Upper lobe of left lung (tissue), 6 donors: ENCODE data around the gene ARHGAP35. TPM values are rescaled to one million over a fixed set of nuclear protein-coding genes. Genes with fewer than 3 reads are reported as not detected.

Experiments used
- ATAC-seq, 2 donors: fragments of 200-7000 bp; cut with Tn5 transposase; one replicate each; pipeline ENCODE4 v1.9.1; 2022; ENCODE audit warnings: mild to moderate bottlenecking in 2 of 2, moderate library complexity in 2 of 2; ENCODE audit not compliant: low FRiP score in 2 of 2
- DNase-seq, 2 donors: peaks; one replicate each; pipeline ENCODE4 v3.0.0-alpha.2; 2019 to 2020
- H3K27ac ChIP-seq, 4 donors: fragments of 200-600 bp; sonication (generic); one replicate each; pipeline ENCODE4 v1.5.1; 2016 to 2019
- H3K27me3 ChIP-seq, 4 donors: fragments of 200-600 bp; sonication (generic); one replicate each; pipeline ENCODE4 v1.5.1; 2017 to 2019
- H3K36me3 ChIP-seq, 4 donors: fragments of 200-600 bp; sonication (generic); one replicate each; pipeline ENCODE4 v1.5.1; 2016 to 2019
- H3K4me1 ChIP-seq, 4 donors: fragments of 200-600 bp; sonication (generic); one replicate each; pipeline ENCODE4 v1.5.1; 2018 to 2019
- H3K4me3 ChIP-seq, 4 donors: fragments of 200-600 bp; sonication (generic); one replicate each; pipeline ENCODE4 v1.5.1; 2017 to 2019; ENCODE audit warnings: mild to moderate bottlenecking in 2 of 4, moderate library complexity in 1 of 4
- H3K9me3 ChIP-seq, 4 donors: fragments of 200-600 bp; sonication (generic); one replicate each; pipeline ENCODE4 v1.5.1; 2018 to 2019
- EP300 ChIP-seq, 4 donors: sonication (generic); formaldehyde crosslinking; IDR thresholded peaks; one replicate each; pipeline ENCODE4 v1.5.1; 2017; ENCODE audit warnings: antibody characterized with exemption in 4 of 4, control low read depth in 2 of 4
- POLR2A ChIP-seq, 4 donors: fragments of 450-650 bp; IDR thresholded peaks; one replicate each; pipeline ENCODE4 v1.5.1; 2016 to 2017; ENCODE audit warnings: antibody characterized with exemption in 4 of 4, mild to moderate bottlenecking in 2 of 4
- POLR2AphosphoS5 ChIP-seq, 2 donors: sonication (generic); formaldehyde crosslinking; IDR thresholded peaks; one replicate each; pipeline ENCODE4 v1.5.1; 2017; ENCODE audit warnings: antibody characterized with exemption in 2 of 2
- WGBS, 2 donors: methylation state at CpG; one replicate each; pipeline ENCODE4 v1.1.5; 2017 to 2018; 5-methylcytosine and 5-hydroxymethylcytosine counted together
- total RNA-seq, 6 donors: library from RNA; depleted of rRNA in 4 of 6; stranded (reverse); fragments of >200 nt in 4 of 6; gene quantifications; one replicate each; pipeline versions ENCODE4 v1.1.0 to v1.2.1, GENCODE V29; 2016 to 2021
- TF ChIP-seq, protein P1 (sequence below), 6 experiments: fragments of 450-650 bp in 4 of 6; fragments of 200-600 bp in 2 of 6; sonication (generic) in 2 of 6; IDR thresholded peaks; one replicate each; pipeline ENCODE4 v1.5.1; 2016 to 2019; ENCODE audit warnings: antibody characterized with exemption in 6 of 6
- donor health status: DM: no; HTN: no; CAD: no; lungs with moderate emphysema.
- donor health status: DM: no; HTN: yes; CAD: no; lungs with severe emphysema.

The ARHGAP35 gene
- total RNA-seq, 6 donors from 2014 or later = 56.0 to 80.6 (median 65.7) TPM

DNA sequence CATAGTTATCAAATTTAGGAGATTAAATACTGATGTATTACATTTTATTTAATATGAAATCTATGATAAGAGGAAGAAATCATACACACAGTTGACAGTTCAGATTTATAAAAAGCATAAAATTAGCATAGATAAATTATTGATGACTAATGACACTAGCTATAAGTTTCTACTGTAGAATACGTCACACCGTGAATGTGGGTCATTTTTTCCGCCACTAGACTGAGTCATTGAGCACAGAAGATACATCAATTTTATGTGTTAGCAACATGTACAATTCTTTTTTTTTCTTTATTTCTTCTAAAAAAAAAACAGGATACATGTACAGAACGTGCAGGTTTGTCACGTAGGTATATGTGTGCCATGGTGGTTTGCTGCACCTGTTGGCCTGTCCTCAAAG, 32.3 kb upstream of the ARHGAP35 start:
- ATAC-seq = no peak
- no peak for TF ChIP-seq EP300 (IDR thresholded peaks at IDR 0.05)
- TF ChIP-seq, protein P1, sequence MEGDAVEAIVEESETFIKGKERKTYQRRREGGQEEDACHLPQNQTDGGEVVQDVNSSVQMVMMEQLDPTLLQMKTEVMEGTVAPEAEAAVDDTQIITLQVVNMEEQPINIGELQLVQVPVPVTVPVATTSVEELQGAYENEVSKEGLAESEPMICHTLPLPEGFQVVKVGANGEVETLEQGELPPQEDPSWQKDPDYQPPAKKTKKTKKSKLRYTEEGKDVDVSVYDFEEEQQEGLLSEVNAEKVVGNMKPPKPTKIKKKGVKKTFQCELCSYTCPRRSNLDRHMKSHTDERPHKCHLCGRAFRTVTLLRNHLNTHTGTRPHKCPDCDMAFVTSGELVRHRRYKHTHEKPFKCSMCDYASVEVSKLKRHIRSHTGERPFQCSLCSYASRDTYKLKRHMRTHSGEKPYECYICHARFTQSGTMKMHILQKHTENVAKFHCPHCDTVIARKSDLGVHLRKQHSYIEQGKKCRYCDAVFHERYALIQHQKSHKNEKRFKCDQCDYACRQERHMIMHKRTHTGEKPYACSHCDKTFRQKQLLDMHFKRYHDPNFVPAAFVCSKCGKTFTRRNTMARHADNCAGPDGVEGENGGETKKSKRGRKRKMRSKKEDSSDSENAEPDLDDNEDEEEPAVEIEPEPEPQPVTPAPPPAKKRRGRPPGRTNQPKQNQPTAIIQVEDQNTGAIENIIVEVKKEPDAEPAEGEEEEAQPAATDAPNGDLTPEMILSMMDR (IDR thresholded peaks at IDR 0.05) = no peak
- TF ChIP-seq POLR2AphosphoS5 (IDR thresholded peaks at IDR 0.05) = no peak
- TF ChIP-seq POLR2A (IDR thresholded peaks at IDR 0.05) = no peak
- Histone ChIP-seq H3K27me3 (no peaks in the 10 kb centered on the region), H3K4me1 (peaks cover 0 to 4% (median 0%) of the 10 kb centered on the region in 4 donors), H3K4me3 (no peak overlapping the region), H3K9me3 (no peaks in the 10 kb centered on the region), H3K27ac (no peak overlapping the region), H3K36me3 (no peaks in the 10 kb centered on the region)
- no peak for DNase-seq
- WGBS, 2 donors = 77 to 81% methylated on average over 5 of the region's 5 CpGs

DNA sequence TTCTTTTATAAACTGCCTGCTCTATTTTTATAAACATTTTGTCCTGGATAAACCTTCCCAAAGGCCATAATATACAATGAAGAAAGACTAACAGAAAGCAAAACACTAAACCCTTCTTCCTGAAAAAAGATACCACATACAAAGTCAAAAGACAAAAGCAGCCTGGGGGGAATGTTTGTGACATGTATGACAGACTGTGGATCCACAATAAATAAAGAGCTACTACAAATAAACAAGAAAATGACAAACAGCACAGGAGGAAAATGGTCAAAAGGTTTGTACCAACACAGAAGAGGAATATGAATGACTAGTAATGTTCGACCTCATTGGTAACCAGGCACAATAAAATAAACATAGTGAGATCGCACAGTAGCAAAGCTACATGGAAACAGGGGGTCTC, 29.9 kb upstream of the ARHGAP35 start:
- 93 to 96% methylated on average over 2 of the region's 2 CpGs for WGBS, 2 donors
- peaks cover 0 to 4% (median 0%) of the 10 kb centered on the region in 4 donors for H3K4me1 ChIP-seq
- no peaks in the 10 kb centered on the region for H3K27me3 ChIP-seq
- ATAC-seq (no peak), DNase-seq (no peak)
- H3K27ac ChIP-seq = peak overlapping the region in 2 of 4 donors; percentile 57 to 70
- H3K36me3 ChIP-seq = no peaks in the 10 kb centered on the region
- no peak for TF ChIP-seq POLR2A (IDR thresholded peaks at IDR 0.05)
- TF ChIP-seq POLR2AphosphoS5 (IDR thresholded peaks at IDR 0.05) = no peak
- no peak for TF ChIP-seq EP300 (IDR thresholded peaks at IDR 0.05)
- TF ChIP-seq, protein P1 (IDR thresholded peaks at IDR 0.05) = no peak
- no peaks in the 10 kb centered on the region for H3K9me3 ChIP-seq
- H3K4me3 ChIP-seq = no peak overlapping the region

DNA sequence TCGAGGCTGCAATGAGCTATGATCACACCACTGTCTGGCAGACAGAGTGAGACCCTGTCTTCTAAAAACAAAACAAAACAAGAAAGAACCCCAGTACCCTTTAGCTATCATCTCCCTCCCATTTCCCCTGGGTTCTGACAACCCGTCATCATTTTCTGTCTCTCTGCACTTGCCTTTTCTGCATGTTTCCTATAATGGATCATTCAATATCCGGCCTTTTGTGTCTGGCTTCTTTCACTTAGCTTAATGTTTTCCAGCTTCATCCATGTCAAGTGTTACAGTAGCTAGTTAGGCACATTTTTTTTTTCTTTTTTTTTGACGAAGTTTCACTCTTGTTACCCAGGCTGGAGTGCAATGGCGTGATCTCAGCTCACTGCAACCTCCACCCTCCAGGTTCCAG, 26.7 kb upstream of the ARHGAP35 start:
- Histone ChIP-seq H3K36me3 (peaks cover 6 to 21% (median 14%) of the 10 kb centered on the region in 4 donors), H3K9me3 (no peaks in the 10 kb centered on the region), H3K4me3 (no peak overlapping the region), H3K4me1 (peaks cover 0 to 12% (median 0%) of the 10 kb centered on the region in 4 donors), H3K27me3 (no peaks in the 10 kb centered on the region), H3K27ac (peak overlapping the region in 1 of 4 donors; percentile 10)
- WGBS, 2 donors = 78 to 87% methylated on average over 5 of the region's 5 CpGs
- TF ChIP-seq POLR2AphosphoS5 (IDR thresholded peaks at IDR 0.05) (no peak), POLR2A (IDR thresholded peaks at IDR 0.05) (no peak), EP300 (IDR thresholded peaks at IDR 0.05) (no peak)
- TF ChIP-seq, protein P1 (IDR thresholded peaks at IDR 0.05) = no peak
- ATAC-seq (no peak), DNase-seq (no peak)

DNA sequence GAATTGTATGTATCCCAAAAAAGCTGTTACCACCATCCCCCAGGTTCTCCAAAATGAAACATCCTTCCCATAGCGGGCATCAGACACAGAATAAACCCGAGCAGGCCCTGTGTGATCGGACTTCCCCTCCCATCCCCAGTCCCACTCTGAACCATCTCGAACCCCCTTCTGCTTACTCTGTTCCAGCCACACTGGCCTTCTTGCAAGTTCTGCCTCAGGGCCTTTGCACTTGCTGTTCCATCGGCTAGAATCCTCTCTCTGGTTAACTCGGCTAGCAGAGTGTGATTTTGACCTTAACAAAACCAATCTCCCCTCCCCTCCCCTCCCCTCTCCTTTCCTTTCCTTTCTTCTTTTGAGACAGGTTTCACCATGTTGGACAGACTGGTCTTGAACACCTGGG, 25.8 kb upstream of the ARHGAP35 start:
- H3K4me1 ChIP-seq = peaks cover 0 to 14% (median 4%) of the 10 kb centered on the region in 4 donors
- ATAC-seq = no peak
- 92% methylated on average over 6 of the region's 6 CpGs for WGBS, 2 donors
- no peak overlapping the region for H3K27ac ChIP-seq
- TF ChIP-seq EP300 (IDR thresholded peaks at IDR 0.05) (no peak), POLR2A (IDR thresholded peaks at IDR 0.05) (no peak), POLR2AphosphoS5 (IDR thresholded peaks at IDR 0.05) (no peak)
- TF ChIP-seq, protein P1 (IDR thresholded peaks at IDR 0.05) = no peak
- peaks cover 6 to 30% (median 18%) of the 10 kb centered on the region in 4 donors for H3K36me3 ChIP-seq
- no peaks in the 10 kb centered on the region for H3K9me3 ChIP-seq
- no peak overlapping the region for H3K4me3 ChIP-seq
- H3K27me3 ChIP-seq = no peaks in the 10 kb centered on the region
- DNase-seq = no peak

DNA sequence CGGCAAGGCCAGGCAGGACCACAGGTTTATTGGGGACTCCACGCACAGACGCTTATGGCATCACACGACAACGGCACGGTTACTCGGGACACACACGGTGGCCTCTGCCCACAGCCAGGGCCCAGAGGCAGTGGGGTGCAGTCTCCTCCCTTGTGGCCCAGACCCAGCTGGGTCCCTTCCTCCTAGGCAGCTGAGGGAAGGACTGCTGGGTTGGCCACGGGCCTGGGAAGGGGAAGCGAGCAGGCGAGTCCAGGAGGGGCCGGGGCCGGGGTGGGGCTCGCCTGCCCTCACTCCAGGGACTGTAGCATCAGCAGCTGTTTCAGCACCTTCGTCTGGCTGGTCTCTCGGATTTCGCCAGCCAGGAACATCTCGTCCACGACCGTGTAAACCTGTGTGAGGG, 22.6 kb upstream of the ARHGAP35 start:
- Histone ChIP-seq H3K36me3 (peaks cover 8 to 51% (median 29%) of the 10 kb centered on the region in 4 donors), H3K27me3 (no peaks in the 10 kb centered on the region), H3K27ac (peak overlapping the region in 1 of 4 donors; percentile 9), H3K9me3 (no peaks in the 10 kb centered on the region), H3K4me3 (no peak overlapping the region), H3K4me1 (peaks cover 4 to 24% (median 8%) of the 10 kb centered on the region in 4 donors)
- ATAC-seq (no peak), DNase-seq (peak in 1 of 2 donors; percentile 64)
- 90 to 94% methylated on average over 8 to 20 of the region's 20 CpGs for WGBS, 2 donors
- TF ChIP-seq EP300 (IDR thresholded peaks at IDR 0.05) (no peak), POLR2AphosphoS5 (IDR thresholded peaks at IDR 0.05) (no peak), POLR2A (IDR thresholded peaks at IDR 0.05) (no peak)
- TF ChIP-seq, protein P1 (IDR thresholded peaks at IDR 0.05) = no peak
